Measurements from ENCODE around the gene CTSF.
"Not testable (repeated sequence)": the region's sequence is repeated elsewhere in the genome, so short reads cannot be mapped to it uniquely, and the experiment has no call there.

CTSF gene

DNA sequence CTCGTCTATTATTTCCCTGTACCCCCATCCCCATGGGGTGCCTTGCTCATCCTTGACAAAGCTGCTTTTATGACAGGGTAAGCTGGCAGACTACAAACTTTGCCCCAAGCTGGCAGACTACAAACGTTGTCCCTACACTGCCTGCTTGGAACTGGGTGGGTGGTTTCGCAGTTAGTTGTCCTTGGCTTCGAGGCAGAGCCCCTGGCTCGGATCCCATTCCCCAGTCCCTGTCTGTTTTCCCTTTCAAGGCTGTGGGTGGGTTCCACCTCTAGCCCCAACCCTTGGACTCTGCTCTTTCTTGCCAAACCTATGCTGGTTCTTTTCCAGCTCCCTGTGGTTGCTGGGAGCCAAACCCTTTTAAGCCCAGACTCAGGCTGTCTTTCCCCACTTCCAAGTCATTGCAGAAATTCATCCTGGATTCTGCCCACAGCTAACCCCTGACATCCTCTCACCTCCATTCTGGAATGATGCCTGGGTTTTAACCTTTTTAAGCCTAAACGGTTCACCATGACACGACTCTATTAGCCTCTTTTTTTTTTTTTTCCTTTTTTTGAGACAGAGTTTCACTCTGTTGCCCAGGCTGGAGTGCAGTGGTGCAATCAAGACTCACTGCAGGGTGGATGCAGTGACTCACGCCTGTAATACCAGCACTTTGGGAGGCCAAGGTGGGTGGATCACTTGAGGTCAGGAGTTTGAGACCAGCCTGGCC lies 38.9 kb upstream of the CTSF start:
- DNase-seq (ENCODE audit: low read depth) = no peak
- H3K4me3 ChIP-seq (ENCODE audit: low read depth, low read length) = no peak overlapping the region
- TF ChIP-seq, protein P1, sequence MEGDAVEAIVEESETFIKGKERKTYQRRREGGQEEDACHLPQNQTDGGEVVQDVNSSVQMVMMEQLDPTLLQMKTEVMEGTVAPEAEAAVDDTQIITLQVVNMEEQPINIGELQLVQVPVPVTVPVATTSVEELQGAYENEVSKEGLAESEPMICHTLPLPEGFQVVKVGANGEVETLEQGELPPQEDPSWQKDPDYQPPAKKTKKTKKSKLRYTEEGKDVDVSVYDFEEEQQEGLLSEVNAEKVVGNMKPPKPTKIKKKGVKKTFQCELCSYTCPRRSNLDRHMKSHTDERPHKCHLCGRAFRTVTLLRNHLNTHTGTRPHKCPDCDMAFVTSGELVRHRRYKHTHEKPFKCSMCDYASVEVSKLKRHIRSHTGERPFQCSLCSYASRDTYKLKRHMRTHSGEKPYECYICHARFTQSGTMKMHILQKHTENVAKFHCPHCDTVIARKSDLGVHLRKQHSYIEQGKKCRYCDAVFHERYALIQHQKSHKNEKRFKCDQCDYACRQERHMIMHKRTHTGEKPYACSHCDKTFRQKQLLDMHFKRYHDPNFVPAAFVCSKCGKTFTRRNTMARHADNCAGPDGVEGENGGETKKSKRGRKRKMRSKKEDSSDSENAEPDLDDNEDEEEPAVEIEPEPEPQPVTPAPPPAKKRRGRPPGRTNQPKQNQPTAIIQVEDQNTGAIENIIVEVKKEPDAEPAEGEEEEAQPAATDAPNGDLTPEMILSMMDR (IDR thresholded peaks at IDR 0.05; ENCODE audit: control insufficient read depth, extremely low read depth, insufficient read depth) = no peak

GRCh38 chr11:66606608-66607007 lies 38.2 kb upstream of the CTSF start:
- H3K4me3 ChIP-seq (ENCODE audit: low read depth, low read length); DNase-seq (ENCODE audit: low read depth): not testable (repeated sequence)

GRCh38 chr11:66604155-66604554 lies 35.7 kb upstream of the CTSF start:
- TF ChIP-seq, protein P1 (IDR thresholded peaks at IDR 0.05; ENCODE audit: control insufficient read depth, extremely low read depth, insufficient read depth) = no peak
- H3K4me3 ChIP-seq (ENCODE audit: low read depth, low read length) = no peak overlapping the region
- DNase-seq (ENCODE audit: low read depth) = no peak

GRCh38 chr11:66603072-66603471 lies 34.7 kb upstream of the CTSF start:
- H3K4me3 ChIP-seq (ENCODE audit: low read depth, low read length) = no peak overlapping the region
- TF ChIP-seq, protein P1 (IDR thresholded peaks at IDR 0.05; ENCODE audit: control insufficient read depth, extremely low read depth, insufficient read depth) = no peak

GRCh38 chr11:66600631-66601233 lies 32.3 kb upstream of the CTSF start:
- DNase-seq (ENCODE audit: low read depth) = no peak
- TF ChIP-seq, protein P1 (IDR thresholded peaks at IDR 0.05; ENCODE audit: control insufficient read depth, extremely low read depth, insufficient read depth) = no peak

More at GRCh38 chr11:66603072-66603471, 34.7 kb upstream of the CTSF start:
- DNase-seq (ENCODE audit: low read depth) = no peak

DNA sequence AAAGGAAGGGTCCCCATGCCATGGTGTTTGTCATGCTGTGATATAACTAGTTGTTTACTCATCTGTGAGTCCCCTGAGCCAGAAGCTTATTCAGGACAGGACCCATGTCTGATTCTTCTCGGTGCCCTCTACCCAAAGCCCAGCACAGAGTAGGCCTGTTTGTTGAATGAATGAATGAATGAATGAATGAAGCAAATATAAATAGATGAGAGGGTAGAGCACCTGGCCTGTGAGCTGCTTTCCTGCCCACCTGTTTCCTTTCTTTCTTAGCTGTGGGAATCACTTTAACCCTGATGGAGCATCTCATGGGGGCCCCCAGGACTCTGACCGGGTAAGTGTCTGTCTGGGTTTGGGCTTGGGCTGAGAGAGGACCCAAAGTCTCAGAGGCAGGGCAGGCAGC lies 31.8 kb upstream of the CTSF start:
- DNase-seq (ENCODE audit: low read depth) = no peak
- H3K4me3 ChIP-seq (ENCODE audit: low read depth, low read length) = no peak overlapping the region
- TF ChIP-seq, protein P1 (IDR thresholded peaks at IDR 0.05; ENCODE audit: control insufficient read depth, extremely low read depth, insufficient read depth) = no peak

More at GRCh38 chr11:66600631-66601233, 32.3 kb upstream of the CTSF start:
- no peak overlapping the region for H3K4me3 ChIP-seq (ENCODE audit: low read depth, low read length)

GRCh38 chr11:66598993-66599392 lies 30.6 kb upstream of the CTSF start:
- no peak overlapping the region for H3K4me3 ChIP-seq (ENCODE audit: low read depth, low read length)
- no peak for DNase-seq (ENCODE audit: low read depth)
- TF ChIP-seq, protein P1 (IDR thresholded peaks at IDR 0.05; ENCODE audit: control insufficient read depth, extremely low read depth, insufficient read depth) = no peak

Data from LNCaP clone FGC (cell line).